ENCODE measurements around the gene PRUNE2.
"Not testable (repeated sequence)": the region's sequence is repeated elsewhere in the genome, so short reads cannot be mapped to it uniquely, and the experiment has no call there.

PRUNE2 gene

GRCh38 chr9:76858248-76858647 lies 47.7 kb downstream of the PRUNE2 start:
- not testable (repeated sequence) for DNase-seq

- DNase-seq: no peak
Observed at GRCh38 chr9:76856016-76856415, 49.9 kb downstream of the PRUNE2 start.

GRCh38 chr9:76855015-76855414 lies 50.9 kb downstream of the PRUNE2 start:
- DNase-seq: no peak

- DNase-seq: no peak
Observed at GRCh38 chr9:76852026-76852425, 53.9 kb downstream of the PRUNE2 start.

GRCh38 chr9:76846297-76846696 lies 59.6 kb downstream of the PRUNE2 start:
- no peak for DNase-seq

- no peak for DNase-seq
Observed at GRCh38 chr9:76845254-76845653, 60.7 kb downstream of the PRUNE2 start.

GRCh38 chr9:76835571-76836283 lies 70.2 kb downstream of the PRUNE2 start:
- no peak for DNase-seq

GRCh38 chr9:76828447-76828846 lies 77.5 kb downstream of the PRUNE2 start:
- no peak for DNase-seq

GRCh38 chr9:76827296-76828080 lies 78.4 kb downstream of the PRUNE2 start:
- no peak for DNase-seq

GRCh38 chr9:76820431-76820830 lies 85.5 kb downstream of the PRUNE2 start:
- no peak for DNase-seq

- DNase-seq: no peak
Observed at GRCh38 chr9:76818271-76818670, 87.6 kb downstream of the PRUNE2 start.

GRCh38 chr9:76817489-76817888 lies 88.4 kb downstream of the PRUNE2 start:
- no peak for DNase-seq

- DNase-seq: no peak
Observed at GRCh38 chr9:76812591-76812990, 93.3 kb downstream of the PRUNE2 start.

- no peak for DNase-seq
Observed at GRCh38 chr9:76810377-76810957, 95.4 kb downstream of the PRUNE2 start.

GRCh38 chr9:76808636-76809035 lies 97.3 kb downstream of the PRUNE2 start:
- no peak for DNase-seq

GRCh38 chr9:76803762-76804161 lies 102.2 kb downstream of the PRUNE2 start:
- DNase-seq: no peak

- no peak for DNase-seq
Observed at GRCh38 chr9:76803083-76803482, 102.8 kb downstream of the PRUNE2 start.

- no peak for DNase-seq
Observed at GRCh38 chr9:76800901-76801300, 105.0 kb downstream of the PRUNE2 start.

GRCh38 chr9:76799473-76799872 lies 106.4 kb downstream of the PRUNE2 start:
- no peak for DNase-seq

- DNase-seq: no peak
Observed at GRCh38 chr9:76798527-76798926, 107.4 kb downstream of the PRUNE2 start.

- no peak for DNase-seq
Observed at GRCh38 chr9:76796296-76796695, 109.6 kb downstream of the PRUNE2 start.

GRCh38 chr9:76793784-76794431 lies 112.0 kb downstream of the PRUNE2 start:
- no peak for DNase-seq

GRCh38 chr9:76789840-76790239 lies 116.1 kb downstream of the PRUNE2 start:
- no peak for DNase-seq

GRCh38 chr9:76787677-76788076 lies 118.2 kb downstream of the PRUNE2 start:
- no peak for DNase-seq
